Measurements from ENCODE around the gene ZNF556.

- TF ChIP-seq ARNTL (CRISPR knock-in tag; IDR thresholded peaks at IDR 0.05; ENCODE audit: borderline replicate concordance, low read depth) (no peak), ZFP30 (CRISPR knock-in tag; IDR thresholded peaks at IDR 0.05) (no peak), BACH2 (CRISPR knock-in tag; IDR thresholded peaks at IDR 0.05; ENCODE audit: borderline replicate concordance) (no peak), CREB5 (CRISPR knock-in tag; IDR thresholded peaks at IDR 0.05; ENCODE audit: low read depth) (no peak), GLIS3 (CRISPR knock-in tag; IDR thresholded peaks at IDR 0.05) (no peak), CSDC2 (CRISPR knock-in tag; IDR thresholded peaks at IDR 0.05) (no peak)
Measured at GRCh38 chr19:2837430-2837829, 29.7 kb upstream of the ZNF556 start.
